Suprapubic skin (tissue), 4 donors: ENCODE results near the gene PPP2R5C. TPM values are rescaled to one million over a fixed set of nuclear protein-coding genes. Genes with fewer than 3 reads are reported as not detected.

Source experiments
- DNase-seq, 2 donors: peaks; one replicate each; pipeline ENCODE4 v3.0.0-alpha.2; 2019; ENCODE audit warnings: low spot score in 2 of 2
- H3K27ac ChIP-seq: fragments of 200-600 bp; sonication (generic); one replicate; pipeline ENCODE4 v1.5.1; 2019
- H3K27me3 ChIP-seq: fragments of 200-600 bp; sonication (generic); one replicate; pipeline ENCODE4 v1.5.1; 2019
- H3K36me3 ChIP-seq: fragments of 200-600 bp; sonication (generic); one replicate; pipeline ENCODE4 v1.5.1; 2019
- H3K4me1 ChIP-seq: fragments of 200-600 bp; sonication (generic); one replicate; pipeline ENCODE4 v1.5.1; 2019
- H3K4me3 ChIP-seq: fragments of 200-600 bp; sonication (generic); one replicate; pipeline ENCODE4 v1.5.1; 2019; ENCODE audit warnings: mild to moderate bottlenecking
- H3K9me3 ChIP-seq: fragments of 200-600 bp; sonication (generic); one replicate; pipeline ENCODE4 v1.5.1; 2019
- CTCF ChIP-seq, 2 donors: fragments of 200-600 bp in 1 of 2; fragments of 450-650 bp in 1 of 2; sonication (generic) in 1 of 2; IDR thresholded peaks; one replicate each; pipeline ENCODE4 v1.5.1; 2016 to 2019; ENCODE audit warnings: antibody characterized with exemption in 2 of 2, mild to moderate bottlenecking in 1 of 2, moderate library complexity in 1 of 2
- EP300 ChIP-seq: sonication (generic); formaldehyde crosslinking; IDR thresholded peaks from one replicate; pipeline ENCODE4 v1.6.1; 2017; ENCODE audit warnings: antibody characterized with exemption
- POLR2A ChIP-seq, 2 donors: fragments of 450-650 bp; IDR thresholded peaks; one replicate each; pipeline ENCODE4 v1.6.1; 2017; ENCODE audit warnings: antibody characterized with exemption in 2 of 2, mild to moderate bottlenecking in 2 of 2, moderate library complexity in 2 of 2
- POLR2AphosphoS5 ChIP-seq, 3 donors: sonication (generic); formaldehyde crosslinking; IDR thresholded peaks; one replicate each; pipeline ENCODE4 v1.6.1; 2017; ENCODE audit warnings: antibody characterized with exemption in 3 of 3
- WGBS: methylation state at CpG from one replicate; pipeline ENCODE4 v1.1.5; 2018; 5-methylcytosine and 5-hydroxymethylcytosine counted together
- total RNA-seq, 4 donors: library from RNA; depleted of rRNA; stranded (reverse); fragments of >200 nt; gene quantifications; one replicate each; pipeline ENCODE4 v1.1.0, GENCODE V29; 2016

The PPP2R5C gene
- total RNA-seq, 4 donors from 2014 or later, result 104 to 149 (median 119) TPM

DNA sequence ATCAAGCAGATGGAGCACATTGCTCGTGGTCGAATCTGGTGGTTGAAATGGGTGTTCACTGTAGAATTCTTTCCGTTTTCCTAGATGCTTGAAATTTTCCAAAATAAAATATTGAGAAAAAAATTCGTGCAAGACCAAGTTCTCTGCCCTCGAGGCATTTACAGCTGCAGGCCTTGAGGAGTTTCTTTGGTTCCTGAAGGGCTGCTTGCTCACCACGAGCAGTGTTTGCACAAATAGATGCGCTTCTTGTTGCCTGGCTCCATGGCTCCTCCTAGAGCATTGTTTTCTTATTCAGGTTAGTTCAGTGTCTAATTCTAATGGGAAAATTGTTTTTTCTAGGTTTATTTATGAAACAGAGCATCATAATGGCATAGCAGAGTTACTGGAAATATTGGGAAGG is 128.4 kb downstream of the PPP2R5C start:
- no peak for DNase-seq
- TF ChIP-seq POLR2AphosphoS5 (IDR thresholded peaks at IDR 0.05) (no peak), CTCF (IDR thresholded peaks at IDR 0.05) (no peak), POLR2A (IDR thresholded peaks at IDR 0.05) (no peak), EP300 (no peak)
- 75% methylated on average over 7 of the region's 7 CpGs for WGBS
- H3K4me1 ChIP-seq, result no peaks in the 10 kb centered on the region
- no peak overlapping the region for H3K4me3 ChIP-seq
- peaks cover 81% of the 10 kb centered on the region for H3K36me3 ChIP-seq
- no peaks in the 10 kb centered on the region for H3K27me3 ChIP-seq
- no peak overlapping the region for H3K27ac ChIP-seq
- no peaks in the 10 kb centered on the region for H3K9me3 ChIP-seq

GRCh38 chr14:101891471-101891870 is 130.0 kb downstream of the PPP2R5C start:
- 93% methylated on average over 10 of the region's 20 CpGs for WGBS
- TF ChIP-seq POLR2AphosphoS5 (IDR thresholded peaks at IDR 0.05) (no peak), CTCF (IDR thresholded peaks at IDR 0.05) (no peak), EP300 (no peak), POLR2A (IDR thresholded peaks at IDR 0.05) (no peak)
- H3K36me3 ChIP-seq, result peaks cover 81% of the 10 kb centered on the region
- H3K27me3 ChIP-seq, result no peaks in the 10 kb centered on the region
- no peak for DNase-seq
- no peak overlapping the region for H3K27ac ChIP-seq
- H3K4me3 ChIP-seq, result no peak overlapping the region
- H3K9me3 ChIP-seq, result no peaks in the 10 kb centered on the region
- H3K4me1 ChIP-seq, result no peaks in the 10 kb centered on the region

DNA sequence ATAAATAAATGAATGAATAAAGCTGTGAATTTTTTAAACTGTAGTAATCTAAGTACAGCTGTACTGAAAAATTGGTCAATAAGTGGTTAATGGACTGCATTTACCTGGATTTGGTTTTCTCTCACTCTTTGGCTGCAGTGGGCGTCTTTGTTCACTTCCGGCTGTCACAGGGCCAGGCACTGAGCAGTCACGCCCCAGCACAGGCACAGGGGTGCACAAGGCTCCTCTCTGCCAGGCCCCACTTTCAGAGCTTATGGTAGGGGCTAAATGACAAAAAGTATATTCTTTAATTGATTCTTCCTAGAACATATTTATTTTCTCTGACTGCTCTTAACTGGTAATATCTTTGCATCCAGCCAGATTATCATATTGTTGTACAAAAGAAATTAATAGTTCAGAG is 132.2 kb downstream of the PPP2R5C start:
- no peaks in the 10 kb centered on the region for H3K4me1 ChIP-seq
- H3K36me3 ChIP-seq, result peaks cover 82% of the 10 kb centered on the region
- H3K27me3 ChIP-seq, result no peaks in the 10 kb centered on the region
- no peak for TF ChIP-seq POLR2A (IDR thresholded peaks at IDR 0.05)
- no peak for TF ChIP-seq CTCF (IDR thresholded peaks at IDR 0.05)
- TF ChIP-seq EP300, result no peak
- no peak for TF ChIP-seq POLR2AphosphoS5 (IDR thresholded peaks at IDR 0.05)
- no peak overlapping the region for H3K4me3 ChIP-seq
- WGBS, result 73% methylated on average over 3 of the region's 3 CpGs
- no peaks in the 10 kb centered on the region for H3K9me3 ChIP-seq
- DNase-seq, result no peak
- H3K27ac ChIP-seq, result no peak overlapping the region

- no peak overlapping the region for H3K27ac ChIP-seq
- DNase-seq, result no peak
- H3K4me1 ChIP-seq, result no peaks in the 10 kb centered on the region
- H3K9me3 ChIP-seq, result no peaks in the 10 kb centered on the region
- no peaks in the 10 kb centered on the region for H3K27me3 ChIP-seq
- 81% methylated on average over 12 of the region's 12 CpGs for WGBS
- no peak for TF ChIP-seq CTCF (IDR thresholded peaks at IDR 0.05)
- no peak for TF ChIP-seq POLR2A (IDR thresholded peaks at IDR 0.05)
- no peak for TF ChIP-seq EP300
- no peak overlapping the region for H3K4me3 ChIP-seq
- H3K36me3 ChIP-seq, result peaks cover 82% of the 10 kb centered on the region
Measured at GRCh38 chr14:101894365-101895081, 133.0 kb downstream of the PPP2R5C start.

GRCh38 chr14:101895256-101895655 is 133.7 kb downstream of the PPP2R5C start:
- Histone ChIP-seq H3K9me3 (no peaks in the 10 kb centered on the region), H3K27me3 (no peaks in the 10 kb centered on the region), H3K27ac (no peak overlapping the region), H3K4me1 (no peaks in the 10 kb centered on the region), H3K36me3 (peaks cover 85% of the 10 kb centered on the region), H3K4me3 (no peak overlapping the region)
- no peak for TF ChIP-seq CTCF (IDR thresholded peaks at IDR 0.05)
- 92% methylated on average over 9 of the region's 9 CpGs for WGBS
- DNase-seq, result no peak
